K562 (cell line): Measurements from ENCODE around the gene C15orf61. TPM values are rescaled to one million over a fixed set of nuclear protein-coding genes. Genes with fewer than 3 reads are reported as not detected.

Experiments
- CBFB ChIP-seq: sonication (generic); formaldehyde crosslinking; IDR thresholded peaks from 2 replicates; pipeline ENCODE4 v1.4.0; 2020; ENCODE audit warnings: mild to moderate bottlenecking, missing genetic modification reagents
- CHD2 ChIP-seq: IDR thresholded peaks from 2 replicates; pipeline ENCODE4 v1.6.1; 2011; ENCODE audit warnings: low read depth, low read length
- FOXO4 ChIP-seq: fragments of 450-650 bp; formaldehyde crosslinking; IDR thresholded peaks from 2 replicates; pipeline ENCODE4 v1.4.0; 2020; ENCODE audit warnings: mild to moderate bottlenecking, moderate library complexity
- FUS ChIP-seq: fragments of 200-400 bp; formaldehyde crosslinking; optimal IDR thresholded peaks from 2 replicates; pipeline ENCODE3; 2017; ENCODE audit warnings: low read depth, low read length
- HMGN3 ChIP-seq: IDR thresholded peaks from 2 replicates; pipeline ENCODE4 v1.6.1; 2011; ENCODE audit warnings: borderline replicate concordance, low read depth, mild to moderate bottlenecking, mixed read lengths, low read length; ENCODE audit not compliant: insufficient read length; ENCODE audit errors: extremely low read depth
- JUN ChIP-seq, 2 experiments: sonication (generic) in 1 of 2; formaldehyde crosslinking in 1 of 2; IDR thresholded peaks; 2 replicates each; pipeline versions ENCODE4 v1.6.1 to v1.8.0; 2012 to 2022; ENCODE audit warnings: borderline replicate concordance in 2 of 2, mild to moderate bottlenecking in 2 of 2, improper control_type of control experiment in 1 of 2, low read depth in 1 of 2, low read length in 1 of 2, missing genetic modification reagents in 1 of 2
- PTBP1 ChIP-seq: fragments of 200-400 bp; formaldehyde crosslinking; IDR thresholded peaks from 2 replicates; pipeline ENCODE4 v1.6.1; 2017; ENCODE audit warnings: low read depth, low read length
- RB1 ChIP-seq: fragments of 450-650 bp; IDR thresholded peaks from 2 replicates; pipeline ENCODE4 v1.6.1; 2017; ENCODE audit warnings: low read depth, mild to moderate bottlenecking
- RFX7 ChIP-seq: fragments of 250-450 bp; sonication (Bioruptor Pico); IDR thresholded peaks from 2 replicates; pipeline ENCODE4 v1.5.1; 2021; ENCODE audit warnings: mild to moderate bottlenecking
- RNF2 ChIP-seq: sonication (generic); IDR thresholded peaks from 2 replicates; pipeline ENCODE4 v1.6.1; 2016
- RNF219 ChIP-seq: fragments of 250-450 bp; sonication (Bioruptor Pico); IDR thresholded peaks from 2 replicates; pipeline ENCODE4 v1.5.0; 2022; ENCODE audit warnings: mild to moderate bottlenecking
- SMC3 ChIP-seq: conservative IDR thresholded peaks from 2 replicates; pipeline ENCODE4 v1.6.1; 2011; ENCODE audit warnings: low read depth, low read length, improper control_type of control experiment; ENCODE audit not compliant: insufficient read depth
- SNRNP70 ChIP-seq: fragments of 200-400 bp; formaldehyde crosslinking; optimal IDR thresholded peaks from 2 replicates; pipeline ENCODE3; 2017; ENCODE audit warnings: low read depth, low read length
- SP2 ChIP-seq: IDR thresholded peaks from 2 replicates; pipeline ENCODE4 v1.6.1; 2011; ENCODE audit warnings: mild to moderate bottlenecking, low read depth, low read length, moderate library complexity; ENCODE audit not compliant: poor library complexity, severe bottlenecking; ENCODE audit errors: extremely low read depth
- ZC3H11A ChIP-seq: IDR thresholded peaks from 2 replicates; pipeline ENCODE4 v1.6.1; 2012; ENCODE audit warnings: low read depth, low read length, improper control_type of control experiment
- ZNF311 ChIP-seq: fragments of 250-450 bp; sonication (Bioruptor Pico); IDR thresholded peaks from 2 replicates; pipeline ENCODE4 v1.4.0; 2020; ENCODE audit warnings: mild to moderate bottlenecking, moderate library complexity
- ZNF398 ChIP-seq: fragments of 250-450 bp; sonication (Bioruptor Pico); IDR thresholded peaks from 2 replicates; pipeline ENCODE4 v1.8.0; 2021; ENCODE audit warnings: moderate library complexity, mild to moderate bottlenecking, inconsistent platforms
- ZNF655 ChIP-seq: fragments of 250-450 bp; sonication (Bioruptor Pico); IDR thresholded peaks from 2 replicates; pipeline ENCODE4 v1.5.0; 2021
- ZNF717 ChIP-seq: fragments of 250-450 bp; sonication (Bioruptor Pico); IDR thresholded peaks from 2 replicates; pipeline ENCODE4 v1.5.0; 2021
- polyA plus RNA-seq, 8 experiments: library from polyadenylated mRNA; depleted of rRNA in 4 of 8; stranded (reverse) in 5 of 8; unstranded in 3 of 8; fragments of >200 nt; fragmentation: Nextera tagmentation in 2 of 8; fragmentation: Illumina TruSeq in 1 of 8; extraction: Ambion mirVana in 2 of 8; extraction: Trizol in 1 of 8; gene quantifications; 2 replicates each; pipeline versions ENCODE4 v1.2.1 to v1.2.3, GENCODE V29; 2011 to 2014; ENCODE audit warnings: inconsistent platforms in 1 of 8, missing spikeins in 1 of 8
- total RNA-seq, 7 experiments: library from RNA; depleted of rRNA in 6 of 7; stranded (reverse); fragments of >200 nt in 6 of 7; fragmentation: Illumina TruSeq in 2 of 7; extraction: Trizol in 2 of 7; gene quantifications; 2 replicates each; pipeline versions ENCODE4 v1.2.1 to v1.2.3, GENCODE V29; 2011 to 2021; ENCODE audit warnings: low replicate concordance in 1 of 7
- TF ChIP-seq, protein P1 (sequence below): fragments of 450-650 bp; formaldehyde crosslinking; IDR thresholded peaks from 2 replicates; pipeline ENCODE4 v1.4.0; 2020; ENCODE audit warnings: mild to moderate bottlenecking
- TF ChIP-seq, protein P2 (sequence below): sonication (generic); formaldehyde crosslinking; IDR thresholded peaks from 2 replicates; pipeline ENCODE4 v1.8.0; 2022; ENCODE audit warnings: mild to moderate bottlenecking, missing genetic modification reagents

The C15orf61 gene
- total and polyA plus RNA-seq, 9 of the 15 experiments (the other 6 are each of a cell fraction or from before 2014, with no cell fraction given): 1.6 to 10.5 (median 4.3) TPM

DNA sequence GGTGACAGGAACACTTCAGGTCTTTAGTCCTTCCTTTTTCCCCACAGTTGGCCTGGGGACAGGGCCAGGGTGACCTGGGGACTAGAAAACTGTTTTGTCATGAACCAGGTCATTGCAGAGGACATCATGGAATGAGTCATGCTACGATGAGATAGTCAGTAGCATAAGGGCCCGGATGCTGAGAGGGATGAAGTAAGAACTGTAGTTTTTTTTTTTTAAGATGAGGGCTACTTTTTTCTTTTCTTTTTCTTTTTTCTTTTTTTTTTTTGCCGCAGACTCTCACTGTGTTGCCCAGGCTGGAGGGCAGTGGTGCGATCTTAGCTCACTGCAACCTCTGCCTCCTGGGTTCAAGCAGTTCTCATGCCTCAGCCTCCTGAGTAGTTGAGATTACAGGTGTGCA lies 29.6 kb downstream of the C15orf61 start (continued):
- TF ChIP-seq ZNF655 (no peak), SP2 (no peak), CBFB (CRISPR knock-in tag) (no peak), ZNF398 (no peak), RNF2 (no peak), RB1 (no peak), HMGN3 (no peak), SMC3 (no peak), JUN (IDR thresholded peaks at IDR 0.05; ENCODE audit: borderline replicate concordance, low read depth, low read length) (peak; percentile 94), JUN (CRISPR knock-in tag; IDR thresholded peaks at IDR 0.05; ENCODE audit: borderline replicate concordance) (no peak), CHD2 (no peak), ZNF717 (CRISPR knock-in tag) (no peak), FOXO4 (no peak), SNRNP70 (no peak), ZNF311 (CRISPR knock-in tag) (no peak), FUS (no peak), RFX7 (CRISPR knock-in tag) (no peak), ZC3H11A (no peak), PTBP1 (no peak), RNF219 (CRISPR knock-in tag) (no peak)
- TF ChIP-seq, protein P1, sequence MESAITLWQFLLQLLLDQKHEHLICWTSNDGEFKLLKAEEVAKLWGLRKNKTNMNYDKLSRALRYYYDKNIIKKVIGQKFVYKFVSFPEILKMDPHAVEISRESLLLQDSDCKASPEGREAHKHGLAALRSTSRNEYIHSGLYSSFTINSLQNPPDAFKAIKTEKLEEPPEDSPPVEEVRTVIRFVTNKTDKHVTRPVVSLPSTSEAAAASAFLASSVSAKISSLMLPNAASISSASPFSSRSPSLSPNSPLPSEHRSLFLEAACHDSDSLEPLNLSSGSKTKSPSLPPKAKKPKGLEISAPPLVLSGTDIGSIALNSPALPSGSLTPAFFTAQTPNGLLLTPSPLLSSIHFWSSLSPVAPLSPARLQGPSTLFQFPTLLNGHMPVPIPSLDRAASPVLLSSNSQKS: no peak
- TF ChIP-seq, protein P2, sequence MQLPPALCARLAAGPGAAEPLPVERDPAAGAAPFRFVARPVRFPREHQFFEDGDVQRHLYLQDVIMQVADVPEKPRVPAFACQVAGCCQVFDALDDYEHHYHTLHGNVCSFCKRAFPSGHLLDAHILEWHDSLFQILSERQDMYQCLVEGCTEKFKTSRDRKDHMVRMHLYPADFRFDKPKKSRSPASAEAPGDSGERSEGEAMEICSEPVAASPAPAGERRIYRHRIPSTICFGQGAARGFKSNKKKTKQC: no peak
